GM21786 (cell line): Measurements from ENCODE around the gene TYMS.

ENCODE experiments used
- ATAC-seq: cut with Tn5 transposase; IDR thresholded peaks from one replicate; pipeline ENCODE4 v1.9.1; 2021; ENCODE audit not compliant: unreplicated experiment

The TYMS gene

GRCh38 chr18:644395-645004 is 13.0 kb upstream of the TYMS start:
- ATAC-seq = peak; percentile 57

- ATAC-seq = no peak
These were observed 10.1 kb upstream of the TYMS start for GRCh38 chr18:647304-647703.

GRCh38 chr18:649341-649740 is 8.1 kb upstream of the TYMS start:
- no peak for ATAC-seq

- peak; percentile 99 for ATAC-seq
These were observed 7.0 kb upstream of the TYMS start for GRCh38 chr18:650428-650858.

- ATAC-seq = no peak
These were observed 5.3 kb upstream of the TYMS start for GRCh38 chr18:652131-652530.

- ATAC-seq = no peak
These were observed 3.9 kb upstream of the TYMS start for GRCh38 chr18:653512-653911.

- no peak for ATAC-seq
These were observed 2.9 kb upstream of the TYMS start for GRCh38 chr18:654601-655000.

- ATAC-seq = no peak
These were observed 2.0 kb upstream of the TYMS start for GRCh38 chr18:655445-655844.

- peak; percentile 61 for ATAC-seq
These were observed 821 bp downstream of the TYMS start for GRCh38 chr18:658001-658946.

GRCh38 chr18:658947-659533 is 1.6 kb downstream of the TYMS start:
- no peak for ATAC-seq

GRCh38 chr18:659597-659996 is 2.1 kb downstream of the TYMS start:
- no peak for ATAC-seq

GRCh38 chr18:662197-662596 is 4.7 kb downstream of the TYMS start:
- ATAC-seq = no peak

GRCh38 chr18:666177-666576 is 8.7 kb downstream of the TYMS start:
- ATAC-seq = no peak

- ATAC-seq = no peak
These were observed 9.2 kb downstream of the TYMS start for GRCh38 chr18:666628-667027.

GRCh38 chr18:668260-668659 is 10.8 kb downstream of the TYMS start:
- ATAC-seq = no peak

- ATAC-seq = no peak
These were observed 11.6 kb downstream of the TYMS start for GRCh38 chr18:669077-669476.

- no peak for ATAC-seq
These were observed 13.1 kb downstream of the TYMS start for GRCh38 chr18:670522-670921.

- ATAC-seq = no peak
These were observed 14.0 kb downstream of the TYMS start for GRCh38 chr18:671405-671804.

- ATAC-seq = no peak
These were observed 15.9 kb downstream of the TYMS start for GRCh38 chr18:673317-673716.

- no peak for ATAC-seq
These were observed 16.3 kb downstream of the TYMS start for GRCh38 chr18:673769-674168.

- ATAC-seq = no peak
These were observed 17.9 kb downstream of the TYMS start for GRCh38 chr18:675307-675706.

- no peak for ATAC-seq
These were observed 18.6 kb downstream of the TYMS start for GRCh38 chr18:676069-676468.
